CD14-positive monocyte (primary cell): ENCODE measurements around the gene MATK. TPM values are rescaled to one million over a fixed set of nuclear protein-coding genes. Genes with fewer than 3 reads are reported as not detected.

Experiments used
- DNase-seq, 3 donors: peaks; one replicate each; pipeline ENCODE4 v3.0.0-alpha.2; 2011 to 2022
- H2AFZ ChIP-seq: 2 replicates; pipeline ENCODE4 v1.6.0; 2012; ENCODE audit warnings: mild to moderate bottlenecking, low read depth, low read length, inconsistent platforms; ENCODE audit not compliant: insufficient read depth, poor library complexity, severe bottlenecking
- H3K27ac ChIP-seq, 2 donors: 1 replicate in 1 of 2; 2 replicates in 1 of 2; pipeline ENCODE4 v1.5.1; 2012 to 2013; ENCODE audit warnings: low read length in 2 of 2, control low read depth in 1 of 2, inconsistent platforms in 1 of 2, low read depth in 1 of 2, mild to moderate bottlenecking in 1 of 2
- H3K27me3 ChIP-seq, 2 donors: one replicate each; pipeline versions ENCODE4 v1.6.0 to v1.6.1; 2011 to 2013; ENCODE audit warnings: low read length in 2 of 2; ENCODE audit not compliant: control insufficient read depth in 2 of 2, insufficient read depth in 2 of 2
- H3K36me3 ChIP-seq, 2 donors: replicated peaks in 1 of 2; 1 replicate in 1 of 2; 2 replicates in 1 of 2; pipeline versions ENCODE4 v1.5.1 to v1.6.1; 2012 to 2013; ENCODE audit warnings: low read length in 2 of 2, control low read depth in 1 of 2, inconsistent platforms in 1 of 2, mild to moderate bottlenecking in 1 of 2; ENCODE audit not compliant: insufficient read depth in 2 of 2, control insufficient read depth in 1 of 2
- H3K4me1 ChIP-seq, 2 donors: 1 replicate in 1 of 2; 2 replicates in 1 of 2; pipeline versions ENCODE4 v1.5.1 to v1.6.1; 2012 to 2013; ENCODE audit warnings: low read length in 2 of 2, control low read depth in 1 of 2, inconsistent platforms in 1 of 2, mild to moderate bottlenecking in 1 of 2, moderate library complexity in 1 of 2; ENCODE audit not compliant: insufficient read depth in 2 of 2, control insufficient read depth in 1 of 2
- H3K4me2 ChIP-seq: replicated peaks from 2 replicates; pipeline ENCODE3; 2012; ENCODE audit warnings: low read length, moderate library complexity, mild to moderate bottlenecking; ENCODE audit not compliant: poor library complexity, severe bottlenecking; ENCODE audit errors: extremely low read depth
- H3K4me3 ChIP-seq, 3 experiments: fragments of 200-600 bp in 1 of 3; sonication (generic) in 1 of 3; replicated peaks in 1 of 3; 1 replicate in 2 of 3; 2 replicates in 1 of 3; pipeline ENCODE4 v1.5.1; 2011 to 2013; ENCODE audit warnings: low read length in 3 of 3, mild to moderate bottlenecking in 3 of 3, control low read depth in 2 of 3, low read depth in 2 of 3, inconsistent platforms in 1 of 3, moderate library complexity in 1 of 3
- H3K79me2 ChIP-seq: 2 replicates; pipeline ENCODE4 v1.6.0; 2012; ENCODE audit warnings: mild to moderate bottlenecking, control low read depth, inconsistent platforms, low read length, moderate library complexity; ENCODE audit not compliant: insufficient read depth
- H3K9ac ChIP-seq: 2 replicates; pipeline ENCODE4 v1.6.0; 2017; ENCODE audit warnings: low read length, mild to moderate bottlenecking; ENCODE audit not compliant: insufficient read depth, poor library complexity, severe bottlenecking
- H3K9me3 ChIP-seq, 2 donors: replicated peaks in 1 of 2; 1 replicate in 1 of 2; 2 replicates in 1 of 2; pipeline versions ENCODE4 v1.5.1 to v1.6.1; 2012 to 2013; ENCODE audit warnings: low read length in 2 of 2, control low read depth in 1 of 2; ENCODE audit not compliant: control insufficient read depth in 1 of 2, insufficient read depth in 1 of 2
- H4K20me1 ChIP-seq: 2 replicates; pipeline ENCODE4 v1.6.0; 2012; ENCODE audit warnings: mild to moderate bottlenecking, low read length, control low read depth, moderate library complexity; ENCODE audit not compliant: insufficient read depth
- H3K27ac Mint-ChIP-seq, 7 donors: one replicate each; pipeline ENCODE4 v1.8.0; 2020; ENCODE audit warnings: mild to moderate bottlenecking in 7 of 7, mixed read lengths in 7 of 7, moderate library complexity in 6 of 7, inconsistent platforms in 2 of 7
- H3K27me3 Mint-ChIP-seq, 3 donors: one replicate each; pipeline ENCODE4 v1.8.0; 2021 to 2022; ENCODE audit warnings: low read depth in 3 of 3, mild to moderate bottlenecking in 3 of 3, mixed read lengths in 3 of 3, moderate library complexity in 3 of 3, inconsistent platforms in 1 of 3
- H3K36me3 Mint-ChIP-seq, 2 donors: one replicate each; pipeline ENCODE4 v1.8.0; 2020; ENCODE audit warnings: mixed read lengths in 2 of 2, inconsistent platforms in 1 of 2, mild to moderate bottlenecking in 1 of 2
- H3K4me1 Mint-ChIP-seq: one replicate; pipeline ENCODE4 v1.8.0; 2020; ENCODE audit warnings: mild to moderate bottlenecking, mixed read lengths
- H3K4me3 Mint-ChIP-seq, 2 donors: one replicate each; pipeline ENCODE4 v1.8.0; 2020; ENCODE audit warnings: mild to moderate bottlenecking in 2 of 2, mixed read lengths in 2 of 2, moderate library complexity in 1 of 2
- H3K9me3 Mint-ChIP-seq, 7 donors: one replicate each; pipeline ENCODE4 v1.8.0; 2020 to 2022; ENCODE audit warnings: mixed read lengths in 7 of 7, mild to moderate bottlenecking in 6 of 7, moderate library complexity in 6 of 7, inconsistent platforms in 2 of 7
- CTCF ChIP-seq: fragments of 200-600 bp; IDR thresholded peaks from one replicate; pipeline ENCODE4 v1.8.0; 2022; ENCODE audit warnings: antibody characterized with exemption, mild to moderate bottlenecking
- WGBS: methylation state at CpG from one replicate; pipeline ENCODE4 v1.1.5; 2013; ENCODE audit warnings: missing lambda C conversion rate; ENCODE audit not compliant: insufficient coverage; 5-methylcytosine and 5-hydroxymethylcytosine counted together
- intact Hi-C, 2 donors: fragments of 100-400 bp; cut with micrococcal nuclease; formaldehyde crosslinking; loops; one replicate each; pipeline versions ENCODE4 v1.15.0 to v1.15.1; 2023
- polyA plus RNA-seq, 3 donors: library from polyadenylated mRNA; depleted of rRNA in 1 of 3; unstranded in 2 of 3; stranded (reverse) in 1 of 3; fragments of 300-500 nt in 2 of 3; fragments of >200 nt in 1 of 3; fragmentation: Illumina TruSeq in 2 of 3; gene quantifications; 1 replicate in 2 of 3; 2 replicates in 1 of 3; pipeline ENCODE4 v1.2.3, GENCODE V29; 2012 to 2021

Gene MATK
- polyA plus RNA-seq, 3 donors, result 0.20 to 0.44 (median 0.35) TPM

- Histone ChIP-seq H3K9me3 (no peaks in the 10 kb centered on the region), H3K4me1 (no peaks in the 10 kb centered on the region), H4K20me1 (no peaks in the 10 kb centered on the region), H3K4me3 (no peak overlapping the region), H3K4me2 (no peak overlapping the region), H3K27ac (no peak overlapping the region), H3K27me3 (no peaks in the 10 kb centered on the region), H3K79me2 (no peaks in the 10 kb centered on the region), H3K36me3 (no peaks in the 10 kb centered on the region), H2AFZ (no peak overlapping the region), H3K9ac (no peak overlapping the region)
- Mint-ChIP-seq H3K27ac (no peak overlapping the region), H3K9me3 (peaks cover 0 to 2% (median 0%) of the 10 kb centered on the region in 7 donors), H3K36me3 (no peaks in the 10 kb centered on the region), H3K4me1 (no peaks in the 10 kb centered on the region), H3K27me3 (peaks cover 0 to 8% (median 8%) of the 10 kb centered on the region in 3 donors), H3K4me3 (no peak overlapping the region)
- intact Hi-C loops, result no loop called here
- WGBS, result 93% methylated on average over 17 of the region's 21 CpGs
- TF ChIP-seq CTCF, result no peak
- no peak for DNase-seq
These were observed 50.0 kb downstream of the MATK start for GRCh38 chr19:3736106-3736724.

- H3K36me3 ChIP-seq, result no peaks in the 10 kb centered on the region
- Mint-ChIP-seq H3K27ac (no peak overlapping the region), H3K4me1 (no peaks in the 10 kb centered on the region), H3K27me3 (peaks cover 3 to 8% (median 7%) of the 10 kb centered on the region in 3 donors), H3K9me3 (peaks cover 0 to 2% (median 0%) of the 10 kb centered on the region in 7 donors), H3K36me3 (no peaks in the 10 kb centered on the region), H3K4me3 (no peak overlapping the region)
- intact Hi-C loops, result no loop called here
- no peaks in the 10 kb centered on the region for H3K4me1 ChIP-seq
- DNase-seq, result no peak
- WGBS, result no CpG with 5 or more reads among the region's 14 CpGs
- H3K4me3 ChIP-seq, result no peak overlapping the region
- no peak for TF ChIP-seq CTCF
- H4K20me1 ChIP-seq, result no peaks in the 10 kb centered on the region
- no peak overlapping the region for H3K4me2 ChIP-seq
- no peak overlapping the region for H2AFZ ChIP-seq
- no peaks in the 10 kb centered on the region for H3K9me3 ChIP-seq
- no peak overlapping the region for H3K27ac ChIP-seq
- no peaks in the 10 kb centered on the region for H3K79me2 ChIP-seq
- no peak overlapping the region for H3K9ac ChIP-seq
- H3K27me3 ChIP-seq, result no peaks in the 10 kb centered on the region
These were observed 51.9 kb downstream of the MATK start for GRCh38 chr19:3734310-3734600.
